Globus pallidus (tissue), 1 donor: Measurements from ENCODE around the gene ABR.
A peak's percentile ranks its signal among the peaks of the same experiment; 100 is the strongest.
"Not testable (repeated sequence)": the region's sequence is repeated elsewhere in the genome, so short reads cannot be mapped to it uniquely, and the experiment has no call there.

Source experiments
- DNase-seq: peaks from one replicate; pipeline ENCODE4 v3.0.0-alpha.2; 2015; ENCODE audit warnings: low spot score

Gene ABR

GRCh38 chr17:1095090-1095852, 84.5 kb downstream of the ABR start:
- peak; percentile 56 for DNase-seq

GRCh38 chr17:1094591-1094990, 85.2 kb downstream of the ABR start:
- no peak for DNase-seq

GRCh38 chr17:1091900-1092299, 87.9 kb downstream of the ABR start:
- DNase-seq = no peak

- DNase-seq = no peak
Measured at GRCh38 chr17:1091190-1091534, 88.6 kb downstream of the ABR start.

DNA sequence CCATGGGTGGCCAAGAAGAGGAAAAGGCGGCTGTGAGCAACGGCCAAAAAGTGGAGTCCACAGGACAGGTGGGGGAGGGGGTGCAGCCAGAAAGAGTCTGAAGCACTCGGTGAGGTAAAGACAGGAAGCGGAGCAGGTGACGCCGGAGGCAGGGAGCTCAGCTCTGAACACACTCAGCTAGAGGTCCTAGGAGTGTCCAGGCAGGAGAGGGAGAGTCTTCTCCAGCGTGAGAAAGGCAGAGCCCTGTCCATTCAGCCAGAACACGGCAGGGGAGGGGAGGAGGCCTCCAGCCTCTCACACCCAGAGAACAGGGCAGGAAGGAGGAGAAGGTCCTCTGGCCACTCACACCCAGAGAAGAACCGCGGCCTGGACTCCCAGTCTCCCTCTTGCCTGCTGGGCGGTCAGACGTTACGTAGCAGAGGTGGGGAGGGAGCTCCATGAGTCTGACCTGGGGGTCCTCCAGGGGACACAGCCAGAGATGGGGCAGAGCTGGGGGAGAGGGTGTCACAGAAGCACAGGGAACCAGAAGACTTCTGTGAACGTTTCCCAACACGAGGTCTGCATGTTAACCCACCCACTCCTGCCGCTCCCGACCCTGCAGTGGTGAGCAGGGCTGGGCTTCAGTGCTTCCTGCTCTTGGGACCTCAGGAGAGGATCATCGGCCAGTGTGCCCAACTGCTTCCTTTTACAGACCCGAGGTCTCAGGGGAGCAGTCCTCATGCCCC, 89.2 kb downstream of the ABR start:
- no peak for DNase-seq

DNA sequence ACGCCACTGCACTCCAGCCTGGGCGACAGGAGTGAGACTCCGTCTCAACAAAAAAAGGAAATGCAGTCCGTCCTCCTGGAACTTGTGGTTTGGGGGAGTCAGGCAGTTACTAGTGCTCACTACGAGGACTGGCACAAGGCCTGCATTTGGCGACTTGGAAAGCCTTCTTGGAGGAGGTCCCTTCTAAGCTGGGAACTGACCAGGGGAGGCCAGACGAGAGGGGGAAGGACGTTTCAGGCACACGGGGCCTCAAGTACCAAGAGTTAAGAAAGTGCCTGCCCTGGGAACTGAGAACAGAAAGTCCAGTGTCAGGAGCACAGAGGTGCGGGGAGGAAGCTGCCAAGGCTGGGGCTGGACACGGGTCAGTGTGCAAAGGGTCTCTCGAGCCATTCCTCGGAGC, 89.9 kb downstream of the ABR start:
- peak; percentile 67 for DNase-seq

DNA sequence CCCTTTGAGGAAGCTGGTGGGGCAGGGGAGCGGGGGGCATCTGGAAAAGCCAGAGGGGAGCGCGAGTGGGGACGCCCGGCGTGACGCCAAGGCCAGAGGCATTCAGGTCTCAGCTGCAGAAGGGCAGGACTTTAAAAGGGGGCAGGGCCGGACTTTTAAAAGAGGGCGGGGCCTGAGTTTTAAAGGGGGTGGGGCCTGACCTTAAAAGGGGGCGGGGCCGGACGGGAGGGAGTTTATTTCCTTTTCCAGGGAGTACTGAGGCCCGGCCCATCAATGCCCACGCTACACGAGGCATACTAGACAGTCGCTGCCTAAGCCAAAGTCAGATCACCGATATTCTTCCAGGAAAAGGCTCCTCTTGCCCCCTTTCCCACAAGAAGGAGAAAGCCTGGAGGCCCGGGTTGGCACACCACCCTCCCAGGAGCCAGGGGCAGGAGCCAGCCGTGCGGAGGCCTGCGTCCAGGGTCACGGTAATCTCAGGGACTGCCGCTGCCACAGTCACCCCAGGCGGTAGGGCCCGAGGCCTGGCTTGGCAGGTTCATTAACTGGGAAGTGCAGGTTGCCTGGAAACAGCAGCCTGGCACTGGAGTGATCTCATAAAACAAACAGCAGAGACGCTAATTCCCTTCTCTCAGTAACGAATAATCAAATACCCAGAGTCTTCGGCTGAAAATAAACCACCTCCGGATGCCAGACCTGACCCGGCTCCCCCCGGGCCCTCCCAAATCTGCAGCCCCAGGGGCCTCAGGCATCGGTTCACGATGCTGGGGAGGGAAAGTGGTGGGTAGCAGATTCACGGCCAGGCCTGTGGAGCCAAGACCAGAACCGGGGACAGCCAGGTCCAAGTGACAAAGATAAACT, 92.2 kb downstream of the ABR start:
- DNase-seq = peak; percentile 55

GRCh38 chr17:1083451-1084187, 96.2 kb downstream of the ABR start:
- no peak for DNase-seq

DNA sequence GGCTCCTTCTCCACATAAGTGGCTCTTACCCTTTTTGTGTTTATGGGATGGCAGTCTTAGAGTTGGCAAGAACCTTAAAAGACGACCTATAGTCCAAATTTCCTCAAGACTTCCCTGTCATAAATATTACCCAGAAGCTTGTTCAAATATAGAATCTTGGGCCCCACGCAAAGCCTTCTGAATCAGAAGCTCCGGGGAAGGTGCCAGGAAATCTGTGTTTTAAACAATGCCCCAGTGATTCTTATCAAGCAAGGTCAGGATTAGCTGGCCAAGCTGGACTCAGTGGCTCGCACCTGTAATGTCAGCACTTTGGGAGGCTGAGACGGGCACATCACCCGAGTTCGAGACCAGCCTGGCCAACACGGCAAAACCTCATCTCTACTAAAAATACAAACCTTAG, 97.2 kb downstream of the ABR start:
- DNase-seq = no peak

DNA sequence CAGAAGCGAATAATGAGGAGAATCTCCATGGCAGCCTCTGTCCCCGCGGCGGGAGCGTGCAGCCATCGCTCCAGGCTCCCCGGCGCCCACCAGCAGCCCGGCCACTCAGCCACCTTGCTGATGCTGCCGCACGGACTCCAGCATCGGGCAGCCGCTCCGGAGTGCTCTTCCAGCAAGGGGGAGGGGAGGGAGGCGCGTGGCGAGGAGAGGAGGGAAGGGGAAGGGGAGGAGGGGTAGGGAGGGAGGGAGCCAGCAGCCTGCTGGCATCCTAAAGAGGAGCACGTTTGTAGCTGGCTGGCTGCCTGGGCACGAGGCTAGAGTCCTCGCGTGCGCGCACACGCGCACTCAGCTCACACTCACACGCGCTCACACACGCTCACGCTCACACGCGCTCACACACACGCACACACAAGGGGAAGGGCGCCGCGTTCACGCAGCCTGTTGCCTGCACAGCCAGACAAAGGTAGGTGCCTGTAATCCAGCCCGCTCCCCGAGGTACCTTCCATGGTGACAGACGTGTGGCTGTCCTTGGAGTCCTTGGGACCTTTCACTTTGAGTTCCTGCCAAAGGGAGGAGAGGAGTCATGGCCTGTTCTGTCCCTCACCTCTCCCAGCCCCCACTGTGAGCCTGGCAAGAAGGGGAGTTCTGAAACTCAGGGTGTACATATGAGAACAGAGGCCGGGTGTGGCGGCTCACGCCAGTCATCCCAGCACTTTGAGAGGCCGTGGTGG, 100.8 kb downstream of the ABR start:
- DNase-seq = no peak

GRCh38 chr17:1077986-1078711, 101.6 kb downstream of the ABR start:
- no peak for DNase-seq

GRCh38 chr17:1077581-1077985, 102.2 kb downstream of the ABR start:
- no peak for DNase-seq

DNA sequence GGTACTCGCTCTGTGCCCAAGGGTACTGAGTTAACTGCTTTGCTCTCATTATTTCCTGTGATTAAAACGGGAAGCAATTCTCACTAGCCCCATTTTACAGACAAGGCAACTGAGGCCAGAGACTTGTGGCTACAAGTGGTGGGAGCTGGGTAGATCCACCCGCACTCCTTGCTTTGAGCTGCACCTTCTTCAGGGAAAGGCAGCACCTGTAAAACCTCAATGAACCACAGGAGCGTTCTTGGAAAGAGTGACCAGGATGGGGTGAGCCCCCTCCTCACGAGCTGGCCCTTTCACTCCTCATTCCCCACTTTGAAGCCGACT, 102.8 kb downstream of the ABR start:
- DNase-seq = no peak

GRCh38 chr17:1076299-1076981, 103.3 kb downstream of the ABR start:
- DNase-seq = no peak

DNA sequence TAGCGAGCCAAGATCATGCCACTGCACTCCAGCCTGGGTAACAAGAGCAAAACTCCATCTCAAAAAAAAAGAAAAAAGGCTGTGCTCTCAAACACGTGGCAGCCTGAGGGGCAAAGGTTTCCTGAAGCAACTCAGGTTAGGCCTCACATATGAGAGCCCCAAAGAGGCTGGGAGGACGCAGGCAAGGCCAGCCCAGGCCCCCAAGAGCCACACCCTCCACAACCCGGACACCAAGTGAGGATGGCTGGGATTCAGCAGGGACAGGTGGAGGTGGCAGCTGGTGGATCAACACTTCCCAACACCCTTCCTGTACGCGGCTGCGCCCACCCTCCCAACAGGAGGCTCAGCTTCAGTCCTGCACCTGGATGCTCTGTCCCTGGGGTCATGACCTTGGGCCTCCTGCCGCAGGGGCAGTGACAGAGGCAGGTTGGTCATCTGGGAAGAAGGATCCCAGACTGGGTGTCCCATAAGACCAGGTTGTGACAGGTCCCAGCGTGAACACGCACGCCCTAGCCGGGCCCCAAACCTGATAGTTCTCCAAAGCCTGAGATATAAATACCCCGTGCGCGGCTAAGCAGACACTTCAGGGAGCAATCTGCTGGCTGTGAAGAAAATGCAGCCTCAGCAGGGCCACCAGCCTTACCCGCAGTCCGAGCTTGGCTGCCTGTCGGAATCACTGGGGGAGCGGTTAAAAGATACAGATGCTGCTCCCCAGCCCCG, 104.7 kb downstream of the ABR start:
- DNase-seq = no peak

DNA sequence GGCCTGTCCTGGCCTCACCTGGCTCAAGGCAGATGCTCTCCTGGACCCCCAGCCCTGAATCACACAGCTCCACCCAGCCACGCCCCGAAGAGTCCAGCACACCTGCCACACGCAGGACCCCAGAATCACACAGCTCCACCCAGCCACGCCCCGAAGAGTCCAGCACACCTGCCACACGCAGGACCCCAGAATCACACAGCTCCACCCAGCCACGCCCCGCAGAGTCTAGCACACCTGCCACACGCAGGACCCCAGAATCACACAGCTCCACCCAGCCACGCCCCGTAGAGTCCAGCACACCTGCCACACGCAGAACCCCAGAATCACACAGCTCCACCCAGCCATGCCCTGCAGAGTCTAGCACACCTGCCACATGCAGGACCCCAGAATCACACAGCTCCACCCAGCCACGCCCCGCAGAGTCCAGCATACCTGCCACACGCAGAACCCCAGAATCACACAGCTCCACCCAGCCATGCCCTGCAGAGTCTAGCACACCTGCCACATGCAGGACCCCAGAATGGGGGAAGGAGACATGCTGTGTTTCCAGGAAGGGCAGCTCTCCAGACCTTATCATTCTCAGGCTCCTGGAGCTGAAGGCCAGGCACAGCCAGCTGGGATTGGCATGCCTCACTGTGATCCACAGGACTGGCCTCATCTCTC, 105.7 kb downstream of the ABR start:
- DNase-seq = not testable (repeated sequence)

- DNase-seq = no peak
Measured at GRCh38 chr17:1073241-1073962, 106.4 kb downstream of the ABR start.

GRCh38 chr17:1072551-1072961, 107.2 kb downstream of the ABR start:
- no peak for DNase-seq
